ENCODE results near the gene PLD1. TPM values are rescaled to one million over a fixed set of nuclear protein-coding genes. Genes with fewer than 3 reads are reported as not detected.

Gene PLD1
- total and polyA plus RNA-seq, 4 donors: 3.1 to 31.1 (median 12.2) TPM

DNA sequence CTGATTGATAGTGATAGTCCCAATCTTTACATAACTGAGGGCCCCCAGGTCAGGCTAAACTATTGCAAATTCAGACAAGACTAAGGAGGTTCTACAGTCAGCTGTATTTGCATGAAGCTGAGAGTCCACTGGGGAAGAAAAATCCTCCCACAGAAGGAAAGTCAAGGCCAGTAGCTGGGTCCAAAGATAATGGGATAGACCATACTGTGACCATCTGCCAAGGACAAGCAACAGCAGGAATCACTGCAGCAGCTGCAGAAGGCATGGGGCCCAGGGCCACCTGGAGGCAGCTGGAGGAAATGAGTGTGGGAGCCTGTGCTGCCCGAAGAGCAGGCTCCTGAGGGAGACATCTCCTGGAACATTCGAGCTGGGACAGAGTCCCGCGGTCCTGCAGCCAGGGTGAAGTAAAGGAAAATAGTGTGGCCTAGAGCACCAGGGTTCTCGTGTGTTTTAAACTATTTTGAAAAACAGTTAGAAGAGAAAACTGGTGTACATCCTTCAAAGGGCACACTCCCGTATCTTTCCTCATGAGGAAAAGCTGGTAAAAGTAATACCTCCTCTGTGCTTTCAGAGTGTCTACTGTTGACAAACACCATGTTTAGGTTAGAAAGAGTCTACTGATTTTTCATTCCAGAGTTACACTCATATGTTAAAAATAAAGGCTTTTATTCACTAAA is 19.7 kb upstream of the PLD1 start:
- TF ChIP-seq, protein P1, sequence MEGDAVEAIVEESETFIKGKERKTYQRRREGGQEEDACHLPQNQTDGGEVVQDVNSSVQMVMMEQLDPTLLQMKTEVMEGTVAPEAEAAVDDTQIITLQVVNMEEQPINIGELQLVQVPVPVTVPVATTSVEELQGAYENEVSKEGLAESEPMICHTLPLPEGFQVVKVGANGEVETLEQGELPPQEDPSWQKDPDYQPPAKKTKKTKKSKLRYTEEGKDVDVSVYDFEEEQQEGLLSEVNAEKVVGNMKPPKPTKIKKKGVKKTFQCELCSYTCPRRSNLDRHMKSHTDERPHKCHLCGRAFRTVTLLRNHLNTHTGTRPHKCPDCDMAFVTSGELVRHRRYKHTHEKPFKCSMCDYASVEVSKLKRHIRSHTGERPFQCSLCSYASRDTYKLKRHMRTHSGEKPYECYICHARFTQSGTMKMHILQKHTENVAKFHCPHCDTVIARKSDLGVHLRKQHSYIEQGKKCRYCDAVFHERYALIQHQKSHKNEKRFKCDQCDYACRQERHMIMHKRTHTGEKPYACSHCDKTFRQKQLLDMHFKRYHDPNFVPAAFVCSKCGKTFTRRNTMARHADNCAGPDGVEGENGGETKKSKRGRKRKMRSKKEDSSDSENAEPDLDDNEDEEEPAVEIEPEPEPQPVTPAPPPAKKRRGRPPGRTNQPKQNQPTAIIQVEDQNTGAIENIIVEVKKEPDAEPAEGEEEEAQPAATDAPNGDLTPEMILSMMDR (IDR thresholded peaks at IDR 0.05; ENCODE audit: control extremely low read depth, extremely low read depth): peak; percentile 25
- H3K4me1 ChIP-seq (ENCODE audit: control insufficient read depth in 5 of 5, insufficient read depth in 5 of 5, low read length in 5 of 5): peaks cover 5 to 40% (median 11%) of the 10 kb centered on the region in 5 donors
- H3K36me3 ChIP-seq (ENCODE audit: control insufficient read depth in 4 of 4, insufficient read depth in 4 of 4, low read length in 4 of 4): no peaks in the 10 kb centered on the region
- no peak overlapping the region for H3K4me3 ChIP-seq
- ATAC-seq (ENCODE audit: insufficient read depth, low FRiP score): peak; percentile 50
- peak overlapping the region in 1 of 2 donors; percentile 63 for H3K27ac ChIP-seq (ENCODE audit: low read depth in 1 of 2, low read length in 1 of 2)
- no peaks in the 10 kb centered on the region for H3K27me3 ChIP-seq (ENCODE audit: control insufficient read depth in 3 of 3, insufficient read depth in 3 of 3, low read length in 2 of 3)
- 23 to 33% methylated on average over 6 of the region's 6 CpGs for WGBS, 2 donors
- H3K9me3 ChIP-seq (ENCODE audit: control insufficient read depth in 4 of 4, insufficient read depth in 3 of 4, low read length in 3 of 4): no peaks in the 10 kb centered on the region
- DNase-seq: peak; percentile 76 to 82 (median 81)
- no peak overlapping the region for H3K9ac ChIP-seq (ENCODE audit: insufficient read depth in 1 of 2, low read length in 2 of 2)

DNA sequence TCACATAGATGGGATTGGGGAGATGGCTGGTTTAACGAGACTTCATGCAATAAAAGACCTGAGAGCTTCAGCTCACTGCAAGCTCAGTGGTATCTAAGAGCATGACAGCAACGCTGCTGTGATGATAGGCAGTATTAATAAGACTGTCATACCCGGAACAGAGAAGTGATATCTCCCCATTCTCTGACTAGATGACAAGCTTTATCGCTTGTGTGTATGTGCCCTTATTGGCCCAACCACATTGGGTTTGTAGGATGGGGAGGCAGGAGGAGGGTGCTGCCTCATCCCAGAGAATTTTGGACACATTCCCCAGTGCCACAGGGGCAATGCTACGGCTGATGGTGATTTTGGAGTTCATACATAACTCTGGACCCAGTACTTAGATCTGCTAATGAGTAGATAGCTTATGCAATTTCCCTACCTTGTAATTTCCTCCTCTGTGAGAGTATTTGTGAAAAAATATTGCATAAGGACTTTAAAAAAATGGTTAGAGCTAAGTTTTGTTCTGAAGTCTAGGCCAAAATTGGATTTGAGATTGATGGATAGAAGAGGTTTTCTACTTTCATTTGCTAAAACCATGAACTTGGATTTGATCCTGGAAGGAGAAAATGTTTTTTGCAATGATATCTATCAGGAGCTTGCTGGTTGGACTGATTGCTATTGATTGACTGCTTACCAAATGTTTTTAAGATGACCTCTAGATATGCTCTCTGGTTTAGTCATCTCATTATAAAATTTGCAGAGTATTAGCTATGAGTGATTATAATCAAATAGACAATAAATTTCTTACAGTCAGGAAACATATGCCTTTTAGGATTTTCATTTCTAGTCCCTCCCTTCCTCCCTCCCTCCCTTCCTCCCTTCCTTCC is 18.9 kb upstream of the PLD1 start:
- no peak for ATAC-seq (ENCODE audit: insufficient read depth, low FRiP score)
- Histone ChIP-seq H3K27me3 (ENCODE audit: control insufficient read depth in 3 of 3, insufficient read depth in 3 of 3, low read length in 2 of 3) (no peaks in the 10 kb centered on the region), H3K9ac (ENCODE audit: insufficient read depth in 1 of 2, low read length in 2 of 2) (no peak overlapping the region), H3K36me3 (ENCODE audit: control insufficient read depth in 4 of 4, insufficient read depth in 4 of 4, low read length in 4 of 4) (no peaks in the 10 kb centered on the region), H3K27ac (ENCODE audit: low read depth in 1 of 2, low read length in 1 of 2) (peak overlapping the region in 1 of 2 donors; percentile 67), H3K4me3 (no peak overlapping the region), H3K9me3 (ENCODE audit: control insufficient read depth in 4 of 4, insufficient read depth in 3 of 4, low read length in 3 of 4) (no peaks in the 10 kb centered on the region), H3K4me1 (ENCODE audit: control insufficient read depth in 5 of 5, insufficient read depth in 5 of 5, low read length in 5 of 5) (peaks cover 1 to 33% (median 8%) of the 10 kb centered on the region in 5 donors)
- TF ChIP-seq, protein P1 (IDR thresholded peaks at IDR 0.05; ENCODE audit: control extremely low read depth, extremely low read depth): no peak
- no peak for DNase-seq
- WGBS, 2 donors: 30 to 62% methylated on average over 5 of the region's 5 CpGs

DNA sequence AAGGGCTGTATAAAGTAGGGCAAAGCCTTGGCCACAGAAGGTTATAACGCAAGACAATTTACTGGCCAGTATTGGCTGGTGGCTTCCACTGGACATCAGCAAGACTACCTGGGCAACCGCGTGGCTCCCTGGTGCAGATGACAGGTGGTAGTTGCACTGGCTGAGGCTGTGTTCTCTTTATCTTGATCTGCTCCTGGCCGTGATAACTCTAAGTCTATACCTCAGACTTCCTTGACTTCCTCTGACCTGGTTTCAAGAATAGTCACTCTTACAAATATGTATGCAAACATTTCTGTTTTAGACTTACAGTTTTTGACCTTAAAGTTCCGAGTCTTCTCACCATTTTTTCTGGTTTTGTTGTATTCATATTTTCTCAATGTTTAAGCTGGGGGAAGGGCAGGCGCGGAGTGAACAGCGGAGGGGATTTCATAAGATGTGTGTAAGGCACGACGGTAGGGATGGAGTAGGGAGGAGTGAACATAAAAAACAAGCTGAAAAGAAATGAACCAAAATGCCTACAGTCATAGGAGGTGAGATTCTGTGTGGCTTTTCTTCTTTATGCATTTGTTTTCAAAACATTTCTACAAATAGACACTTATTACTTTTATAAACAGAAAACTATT is 17.7 kb upstream of the PLD1 start:
- DNase-seq (no peak), ATAC-seq (ENCODE audit: insufficient read depth, low FRiP score) (no peak)
- Histone ChIP-seq H3K27me3 (ENCODE audit: control insufficient read depth in 3 of 3, insufficient read depth in 3 of 3, low read length in 2 of 3) (no peaks in the 10 kb centered on the region), H3K27ac (ENCODE audit: low read depth in 1 of 2, low read length in 1 of 2) (no peak overlapping the region), H3K9ac (ENCODE audit: insufficient read depth in 1 of 2, low read length in 2 of 2) (no peak overlapping the region), H3K4me3 (no peak overlapping the region), H3K9me3 (ENCODE audit: control insufficient read depth in 4 of 4, insufficient read depth in 3 of 4, low read length in 3 of 4) (no peaks in the 10 kb centered on the region), H3K36me3 (ENCODE audit: control insufficient read depth in 4 of 4, insufficient read depth in 4 of 4, low read length in 4 of 4) (no peaks in the 10 kb centered on the region), H3K4me1 (ENCODE audit: control insufficient read depth in 5 of 5, insufficient read depth in 5 of 5, low read length in 5 of 5) (peaks cover 0 to 28% (median 8%) of the 10 kb centered on the region in 5 donors)
- TF ChIP-seq, protein P1 (IDR thresholded peaks at IDR 0.05; ENCODE audit: control extremely low read depth, extremely low read depth): no peak
- 44 to 73% methylated on average over 10 of the region's 10 CpGs for WGBS, 2 donors
